ENCODE results near the gene NEUROD1. TPM values are rescaled to one million over a fixed set of nuclear protein-coding genes. Genes with fewer than 3 reads are reported as not detected.

Gene NEUROD1
- total RNA-seq, 1 experiment from 2014 or later: not detected

GRCh38 chr2:181670632-181671031 is 9.7 kb downstream of the NEUROD1 start:
- Histone ChIP-seq H3K9me2 (replicated peaks; ENCODE audit: low read length) (no peaks in the 10 kb centered on the region), H3K4me3 (ENCODE audit: low read length) (no peak overlapping the region), H3K9ac (ENCODE audit: low read length) (no peak overlapping the region), H3K79me2 (ENCODE audit: low read length) (no peaks in the 10 kb centered on the region), H3K36me3 (ENCODE audit: low read depth, low read length) (no peaks in the 10 kb centered on the region), H3F3A (ENCODE audit: low read length, unreplicated experiment) (no peaks in the 10 kb centered on the region), H3K4me2 (ENCODE audit: low read length) (no peak overlapping the region), H3K27ac (ENCODE audit: low read length) (no peak overlapping the region), H3K27me3 (ENCODE audit: low read length) (0 out of 2 replicates have a peak, but pooled peaks cover 2% of the 10 kb centered on the region), H2AFZ (ENCODE audit: low read length) (no peak overlapping the region), H3K4me1 (ENCODE audit: insufficient read depth, low read length) (no peaks in the 10 kb centered on the region), H3K9me3 (ENCODE audit: low read length) (0 out of 2 replicates have a peak, but pooled peaks cover 10% of the 10 kb centered on the region), H4K20me1 (ENCODE audit: low read length) (no peaks in the 10 kb centered on the region)
- intact Hi-C loops (cut with micrococcal nuclease): no loop called here
- POLR2A ChIA-PET (ENCODE audit: unreplicated experiment): no interaction called here
- TF ChIP-seq CTCF (conservative IDR thresholded peaks at IDR 0.05; ENCODE audit: low read depth, low read length): no peak
- no TSS peak for BruUV-seq (replicated peaks)
- DNase-seq: no peak
- ATAC-seq: no peak
- CTCF ChIA-PET: no interaction called here

GRCh38 chr2:181667234-181667633 is 13.1 kb downstream of the NEUROD1 start:
- H3K27ac ChIP-seq (ENCODE audit: low read length): no peak overlapping the region
- 0 out of 2 replicates have a peak, but pooled peaks cover 13% of the 10 kb centered on the region for H3K9me3 ChIP-seq (ENCODE audit: low read length)
- DNase-seq (no peak), ATAC-seq (no peak)
- H3K4me2 ChIP-seq (ENCODE audit: low read length): no peak overlapping the region
- no peaks in the 10 kb centered on the region for H4K20me1 ChIP-seq (ENCODE audit: low read length)
- ChIA-PET CTCF (no interaction called here), POLR2A (ENCODE audit: unreplicated experiment) (interaction anchor here (0.6 kb wide), 1 partner anchor 11 kb away, joined by 3 read pairs; no protein-coding TSS in a partner anchor)
- no TSS peak for BruUV-seq (replicated peaks)
- no peak overlapping the region for H2AFZ ChIP-seq (ENCODE audit: low read length)
- no peaks in the 10 kb centered on the region for H3K4me1 ChIP-seq (ENCODE audit: insufficient read depth, low read length)
- no peak overlapping the region for H3K4me3 ChIP-seq (ENCODE audit: low read length)
- H3K27me3 ChIP-seq (ENCODE audit: low read length): 0 out of 2 replicates have a peak, but pooled peaks cover 2% of the 10 kb centered on the region
- no peak overlapping the region for H3K9ac ChIP-seq (ENCODE audit: low read length)
- no peaks in the 10 kb centered on the region for H3K79me2 ChIP-seq (ENCODE audit: low read length)
- H3F3A ChIP-seq (ENCODE audit: low read length, unreplicated experiment): no peaks in the 10 kb centered on the region
- intact Hi-C loops (cut with micrococcal nuclease): no loop called here
- TF ChIP-seq EZH2phosphoT487 (IDR thresholded peaks at IDR 0.05; ENCODE audit: borderline replicate concordance, low read length) (no peak), CTCF (conservative IDR thresholded peaks at IDR 0.05; ENCODE audit: low read depth, low read length) (no peak), EZH2 (IDR thresholded peaks at IDR 0.05; ENCODE audit: low read length, unreplicated experiment) (no peak)
- H3K36me3 ChIP-seq (ENCODE audit: low read depth, low read length): no peaks in the 10 kb centered on the region
- no peaks in the 10 kb centered on the region for H3K9me2 ChIP-seq (replicated peaks; ENCODE audit: low read length)

GRCh38 chr2:181662287-181662686 is 18.0 kb downstream of the NEUROD1 start:
- H2AFZ ChIP-seq (ENCODE audit: low read length): no peak overlapping the region
- no peak overlapping the region for H3K9ac ChIP-seq (ENCODE audit: low read length)
- DNase-seq (no peak), ATAC-seq (no peak)
- no peaks in the 10 kb centered on the region for H3F3A ChIP-seq (ENCODE audit: low read length, unreplicated experiment)
- no peaks in the 10 kb centered on the region for H3K79me2 ChIP-seq (ENCODE audit: low read length)
- no peak overlapping the region for H3K4me3 ChIP-seq (ENCODE audit: low read length)
- H3K36me3 ChIP-seq (ENCODE audit: low read depth, low read length): no peaks in the 10 kb centered on the region
- ChIA-PET CTCF (no interaction called here), POLR2A (ENCODE audit: unreplicated experiment) (no interaction called here)
- H3K9me2 ChIP-seq (replicated peaks; ENCODE audit: low read length): no peaks in the 10 kb centered on the region
- intact Hi-C loops (cut with micrococcal nuclease): no loop called here
- H3K9me3 ChIP-seq (ENCODE audit: low read length): 0 out of 2 replicates have a peak, but pooled peaks cover 13% of the 10 kb centered on the region
- no peaks in the 10 kb centered on the region for H3K27me3 ChIP-seq (ENCODE audit: low read length)
- H4K20me1 ChIP-seq (ENCODE audit: low read length): no peaks in the 10 kb centered on the region
- H3K4me2 ChIP-seq (ENCODE audit: low read length): no peak overlapping the region
- TF ChIP-seq EZH2 (IDR thresholded peaks at IDR 0.05; ENCODE audit: low read length, unreplicated experiment): no peak
- TF ChIP-seq CTCF (conservative IDR thresholded peaks at IDR 0.05; ENCODE audit: low read depth, low read length): no peak
- no peak for TF ChIP-seq EZH2phosphoT487 (IDR thresholded peaks at IDR 0.05; ENCODE audit: borderline replicate concordance, low read length)
- H3K4me1 ChIP-seq (ENCODE audit: insufficient read depth, low read length): 0 out of 2 replicates have a peak, but pooled peaks cover under 1% of the 10 kb centered on the region
- H3K27ac ChIP-seq (ENCODE audit: low read length): no peak overlapping the region
- BruUV-seq (replicated peaks): no TSS peak
